Activated CD4-positive, alpha-beta T cell treated with anti-CD3 and anti-CD28 coated beads for 4 hours (primary cell): ENCODE results near the gene TCL1A.

Experiments
- DNase-seq, 2 donors: peaks; one replicate each; pipeline ENCODE4 v3.0.0-alpha.2; 2020

Gene TCL1A

DNA sequence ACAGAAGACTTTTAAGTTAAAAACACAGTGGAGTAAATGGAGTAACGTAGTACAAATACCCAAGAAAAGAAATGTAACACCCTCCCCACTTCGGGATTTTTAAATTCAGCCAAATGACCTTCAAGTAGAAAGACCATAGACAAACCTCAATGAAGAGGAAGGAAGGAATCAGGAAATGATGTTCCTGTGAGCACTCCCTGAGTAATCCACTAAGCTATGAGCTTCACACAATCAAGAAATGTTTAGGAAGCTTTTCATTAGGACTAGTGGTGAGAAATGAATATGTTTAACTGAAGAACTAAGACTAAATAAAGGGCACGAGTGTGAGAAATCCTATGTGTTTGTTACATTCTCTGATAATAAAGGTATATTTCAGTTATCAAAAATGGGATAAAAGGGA is 10.1 kb downstream of the TCL1A start:
- no peak for DNase-seq

DNA sequence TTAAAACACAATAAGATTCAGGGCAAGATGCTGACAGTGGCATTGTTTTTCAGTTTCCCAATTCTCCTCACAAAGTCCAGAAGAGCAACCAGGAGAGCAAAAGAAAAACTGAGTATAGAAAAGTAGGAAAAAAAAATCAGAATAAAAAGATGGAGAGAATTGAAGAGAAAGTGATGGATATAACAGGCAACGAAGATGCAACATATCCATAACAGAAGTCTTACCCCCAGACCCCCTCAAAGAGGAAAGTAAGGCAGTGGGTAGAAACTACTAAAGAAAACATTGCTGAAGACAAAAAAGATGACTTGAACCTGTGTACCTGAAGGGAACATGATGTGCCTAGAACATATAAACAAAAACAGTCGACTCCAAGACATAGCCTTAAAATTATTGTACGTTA is 10.6 kb downstream of the TCL1A start:
- DNase-seq: no peak

- no peak for DNase-seq
These were observed 12.1 kb downstream of the TCL1A start for GRCh38 chr14:95701846-95702221.

DNA sequence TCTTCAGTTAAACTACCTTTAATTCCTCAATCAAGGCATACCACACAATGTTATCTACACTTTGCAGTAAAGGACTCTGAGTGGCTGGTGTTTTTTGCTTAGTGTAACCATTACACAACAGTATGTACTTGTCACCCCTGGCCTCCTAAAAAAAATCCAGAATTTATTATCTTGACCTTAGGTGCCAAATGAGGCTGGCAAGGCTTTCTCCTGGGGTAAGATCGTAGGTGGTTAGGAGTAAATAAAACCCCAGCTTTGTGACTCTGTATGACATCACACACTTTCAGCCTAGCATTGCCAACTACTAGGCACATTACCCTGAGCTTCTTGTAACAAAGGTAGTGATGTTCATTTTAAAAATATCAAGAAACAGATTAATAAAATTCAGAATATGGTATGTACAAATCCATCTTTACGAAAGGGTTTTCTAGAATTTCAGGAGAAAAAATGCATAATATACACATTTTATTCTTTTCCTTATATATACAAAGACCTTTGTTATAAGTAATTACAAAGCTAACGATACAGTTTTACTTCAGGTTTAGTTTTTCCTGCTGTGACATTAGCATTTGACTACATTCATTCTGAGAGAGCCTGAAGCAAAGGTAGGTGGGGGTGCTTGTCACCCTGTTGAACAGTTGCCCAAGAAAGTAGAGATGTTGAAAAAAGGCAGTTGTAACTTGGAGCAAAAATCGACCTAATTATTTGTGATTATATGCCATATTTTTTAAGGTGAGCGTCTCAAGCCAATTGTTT is 13.5 kb downstream of the TCL1A start:
- DNase-seq: no peak

DNA sequence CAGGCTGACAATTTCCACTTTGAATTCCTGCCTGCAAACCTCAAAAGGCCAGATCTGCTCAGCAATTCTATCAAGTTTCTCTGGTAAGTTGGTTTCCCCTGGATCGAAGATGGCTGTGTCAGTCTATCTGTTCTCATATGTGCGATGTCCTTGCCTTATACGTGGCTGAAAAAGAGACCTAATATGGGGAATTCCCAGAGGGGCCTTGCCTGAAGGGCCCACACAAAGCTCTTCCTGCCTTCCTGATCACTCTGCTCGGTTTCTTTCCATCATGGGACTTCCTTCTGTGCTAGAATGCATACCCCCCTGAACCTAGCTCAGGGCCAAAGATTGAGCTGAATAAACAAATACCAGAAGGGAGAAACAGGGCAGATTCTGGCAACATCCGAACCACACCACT is 14.5 kb downstream of the TCL1A start:
- no peak for DNase-seq

DNA sequence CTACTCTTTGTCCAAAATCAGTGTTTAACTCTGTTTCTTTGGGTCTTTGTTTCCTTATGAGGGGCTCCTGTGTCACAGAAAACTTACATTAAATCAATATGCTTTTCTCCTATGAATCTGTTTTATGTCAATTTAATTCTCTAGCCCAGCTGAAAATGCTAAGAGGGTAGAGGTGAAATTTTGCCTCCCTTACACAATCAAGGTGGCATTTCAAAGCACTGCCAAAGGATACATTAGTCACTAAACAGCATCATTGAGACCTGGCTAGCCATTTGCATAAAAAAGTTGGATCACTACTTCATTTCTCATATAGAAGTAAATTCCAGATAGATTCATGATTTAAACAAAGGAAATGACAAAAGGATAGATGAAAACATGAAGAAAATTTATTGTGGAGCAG is 15.6 kb downstream of the TCL1A start:
- DNase-seq: no peak

DNA sequence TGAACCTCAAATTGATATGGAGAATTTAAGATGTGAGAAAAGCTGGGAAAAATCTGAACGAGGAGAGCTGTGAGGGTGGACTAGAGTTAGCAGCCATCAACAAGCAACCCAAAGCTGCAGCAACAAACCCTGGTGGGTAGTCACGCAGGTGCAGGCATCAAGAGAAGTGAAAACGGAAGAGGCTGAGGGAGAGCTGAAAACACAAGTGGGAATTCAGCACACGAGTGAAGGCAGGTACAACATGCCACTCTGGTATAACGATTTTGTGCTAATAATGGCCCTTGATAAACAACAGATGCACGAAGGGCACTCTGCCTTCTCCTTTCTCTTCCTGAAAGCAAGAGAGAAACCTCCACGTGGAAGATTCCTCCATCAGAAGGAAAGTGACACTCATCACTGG is 16.2 kb downstream of the TCL1A start:
- DNase-seq: no peak

DNA sequence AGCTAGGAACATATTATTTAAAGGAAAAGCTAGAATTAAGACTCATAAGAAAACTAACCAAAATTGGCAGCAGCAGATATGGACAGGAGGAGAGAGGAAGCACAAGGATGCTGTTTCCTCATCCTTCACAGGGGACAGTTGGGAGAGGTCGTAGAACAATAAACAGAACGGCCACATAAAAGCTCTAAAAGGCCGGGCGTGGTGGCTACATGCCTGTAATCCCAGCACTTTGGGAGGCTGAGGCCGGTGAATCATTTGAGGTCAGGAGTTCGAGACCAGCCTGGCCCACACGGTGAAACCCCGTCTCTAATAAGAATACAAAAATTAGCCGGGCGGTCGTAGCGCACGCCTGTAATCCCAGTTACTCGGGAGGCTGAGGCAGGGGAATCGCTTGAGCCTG is 17.2 kb downstream of the TCL1A start:
- DNase-seq: no peak

GRCh38 chr14:95695913-95696312 is 18.0 kb downstream of the TCL1A start:
- no peak for DNase-seq

GRCh38 chr14:95695051-95695450 is 18.9 kb downstream of the TCL1A start:
- no peak for DNase-seq

DNA sequence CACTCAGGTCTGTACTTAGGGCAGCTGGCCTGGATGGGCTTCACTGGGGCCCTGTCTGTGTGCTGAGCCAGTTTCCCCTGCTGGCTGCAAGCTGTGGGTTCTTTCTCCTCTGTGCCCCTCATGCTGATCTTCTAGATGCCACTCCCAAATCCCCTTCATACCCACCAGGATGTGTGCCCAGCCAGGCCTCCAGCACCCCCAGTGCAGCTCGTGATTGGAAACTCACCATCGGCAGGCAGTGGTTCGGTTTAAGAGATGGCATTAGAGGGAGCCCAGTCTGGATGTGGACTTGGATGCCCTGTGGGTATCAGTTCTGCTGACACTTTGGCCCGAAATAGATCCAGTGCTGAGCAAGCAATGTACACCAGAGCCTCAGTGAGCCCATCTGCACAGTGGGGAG is 21.8 kb downstream of the TCL1A start:
- DNase-seq: no peak

DNA sequence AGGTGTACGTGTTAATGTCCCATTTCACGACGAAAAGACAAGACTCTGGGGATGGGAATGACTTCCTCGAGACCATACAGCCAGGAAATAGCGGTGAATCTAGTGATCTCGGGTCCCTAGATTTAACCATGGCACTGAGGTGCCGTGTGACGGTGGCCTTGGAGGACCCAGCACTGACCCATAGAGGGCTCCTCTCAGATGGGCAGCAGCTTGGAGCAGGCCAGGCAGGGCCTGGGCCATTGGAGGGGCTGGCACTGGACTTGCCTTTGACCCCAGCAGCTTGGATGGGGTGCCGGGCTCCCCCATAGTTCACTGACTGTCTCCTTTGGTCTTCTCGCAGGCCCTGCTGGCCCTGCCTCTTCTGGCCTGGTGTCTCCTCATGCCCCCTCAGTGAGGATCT is 22.3 kb downstream of the TCL1A start:
- no peak for DNase-seq

DNA sequence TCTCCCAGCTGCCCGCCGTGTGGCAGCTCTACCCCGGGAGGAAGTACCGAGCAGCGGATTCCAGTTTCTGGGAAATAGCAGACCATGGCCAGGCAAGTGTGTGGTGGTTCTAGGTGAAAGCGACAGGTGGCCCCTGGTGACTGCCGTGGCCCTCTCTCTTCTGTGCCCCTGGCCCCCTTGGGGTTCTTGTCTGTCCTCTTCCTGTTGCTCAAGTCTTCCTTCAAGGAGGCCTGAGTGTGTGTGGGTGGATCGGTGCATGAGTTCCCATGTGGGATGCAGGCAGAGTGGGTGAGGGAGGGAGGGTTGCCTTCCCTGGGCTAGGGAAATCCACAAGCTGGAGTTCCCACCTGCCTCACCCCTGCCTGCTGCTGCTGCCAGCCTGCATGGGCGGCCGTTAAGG is 23.1 kb downstream of the TCL1A start:
- no peak for DNase-seq

DNA sequence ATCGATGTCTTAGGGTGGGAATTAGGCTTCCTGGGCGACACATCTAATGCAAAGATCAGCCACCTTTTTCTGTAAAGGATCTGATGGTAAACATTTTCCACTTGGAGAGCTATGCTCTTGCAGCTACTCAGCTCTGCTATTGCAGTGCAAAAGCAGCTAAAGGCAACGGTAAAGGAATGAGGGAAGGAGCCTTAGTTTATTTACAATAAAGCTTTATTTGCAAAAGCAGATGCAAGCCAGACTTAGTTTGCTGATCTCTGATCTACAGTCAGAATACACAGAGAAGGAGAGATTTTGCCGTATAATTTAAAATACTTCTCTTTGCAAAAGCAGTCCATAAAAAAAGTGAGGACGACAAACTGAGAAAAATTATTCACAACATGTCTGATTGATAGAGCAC is 24.5 kb downstream of the TCL1A start:
- DNase-seq: no peak

GRCh38 chr14:95686935-95687334 is 27.0 kb downstream of the TCL1A start:
- no peak for DNase-seq

DNA sequence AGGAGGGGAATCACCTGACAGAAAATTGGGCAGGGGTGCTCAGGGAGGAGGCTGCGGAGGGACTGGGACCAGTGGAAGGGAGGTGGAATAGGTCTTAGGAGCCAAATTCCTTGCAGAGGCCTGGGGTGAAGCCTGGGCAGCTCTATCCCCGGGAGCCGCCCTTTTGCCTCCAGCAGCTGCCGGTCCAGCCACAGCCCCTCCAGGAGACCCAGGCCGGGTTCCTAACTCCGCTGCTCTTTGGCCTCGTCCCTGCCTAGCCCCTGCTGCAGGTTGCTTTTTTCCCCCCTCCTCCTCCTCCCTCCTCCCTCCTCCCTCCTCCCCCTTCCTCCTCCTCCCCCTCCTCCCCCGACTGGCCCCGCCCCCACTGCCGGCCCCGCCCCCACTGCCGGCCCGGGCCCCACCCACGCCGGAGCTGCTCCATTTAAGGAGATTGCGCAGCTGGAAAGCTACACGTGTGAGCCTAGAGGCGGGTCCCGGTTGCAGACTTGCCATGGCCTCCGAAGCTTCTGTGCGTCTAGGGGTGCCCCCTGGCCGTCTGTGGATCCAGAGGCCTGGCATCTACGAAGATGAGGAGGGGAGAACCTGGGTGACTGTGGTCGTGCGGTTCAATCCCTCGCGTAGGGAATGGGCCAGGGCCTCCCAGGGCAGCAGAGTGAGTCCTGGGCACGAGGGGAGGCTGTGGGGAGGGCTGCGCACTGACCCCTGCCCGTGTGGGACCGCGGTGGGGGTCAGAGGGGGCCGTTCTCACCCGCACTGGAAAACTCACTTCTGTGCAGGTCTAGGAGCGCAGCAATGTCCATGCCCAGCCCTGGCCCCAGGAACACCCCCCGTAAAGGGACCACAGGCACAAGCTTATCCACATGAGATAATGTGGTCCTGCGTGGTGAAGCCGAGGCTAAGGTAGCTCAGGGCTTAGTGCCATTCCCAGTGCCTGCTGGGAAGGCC is 27.7 kb downstream of the TCL1A start, which contains the start of gene TCL1B:
Gene TCL1B, plus strand, starts transcription at position 449 of the 945 bp plus-strand sequence. Its CDS starts 42 bp downstream, at position 491.
- no peak for DNase-seq

GRCh38 chr14:95683793-95684192 is 30.1 kb downstream of the TCL1A start:
- peak in 1 of 2 donors; percentile 10 for DNase-seq

DNA sequence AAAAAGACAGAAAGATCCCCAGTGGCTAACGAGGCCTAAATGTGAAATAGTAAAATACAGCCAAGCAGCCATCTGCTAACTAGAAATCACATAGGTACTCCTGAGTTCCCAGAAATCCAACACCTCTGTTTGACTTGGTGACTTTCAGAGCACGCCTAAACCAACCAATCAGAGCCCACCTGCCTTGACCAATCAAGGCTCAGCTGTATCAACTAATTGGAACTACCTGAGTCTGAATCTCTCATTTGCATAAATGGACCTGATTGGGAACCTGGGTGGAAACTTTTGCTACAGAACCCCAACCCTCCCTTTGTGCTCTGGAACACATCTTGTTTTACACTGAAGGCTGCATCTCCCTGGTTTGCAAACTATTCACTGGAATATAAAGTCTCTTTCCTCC is 32.8 kb downstream of the TCL1A start:
- DNase-seq: no peak

- DNase-seq: no peak
These were observed 33.8 kb downstream of the TCL1A start for GRCh38 chr14:95679998-95680735.

- no peak for DNase-seq
These were observed 34.6 kb downstream of the TCL1A start for GRCh38 chr14:95679148-95679815.

DNA sequence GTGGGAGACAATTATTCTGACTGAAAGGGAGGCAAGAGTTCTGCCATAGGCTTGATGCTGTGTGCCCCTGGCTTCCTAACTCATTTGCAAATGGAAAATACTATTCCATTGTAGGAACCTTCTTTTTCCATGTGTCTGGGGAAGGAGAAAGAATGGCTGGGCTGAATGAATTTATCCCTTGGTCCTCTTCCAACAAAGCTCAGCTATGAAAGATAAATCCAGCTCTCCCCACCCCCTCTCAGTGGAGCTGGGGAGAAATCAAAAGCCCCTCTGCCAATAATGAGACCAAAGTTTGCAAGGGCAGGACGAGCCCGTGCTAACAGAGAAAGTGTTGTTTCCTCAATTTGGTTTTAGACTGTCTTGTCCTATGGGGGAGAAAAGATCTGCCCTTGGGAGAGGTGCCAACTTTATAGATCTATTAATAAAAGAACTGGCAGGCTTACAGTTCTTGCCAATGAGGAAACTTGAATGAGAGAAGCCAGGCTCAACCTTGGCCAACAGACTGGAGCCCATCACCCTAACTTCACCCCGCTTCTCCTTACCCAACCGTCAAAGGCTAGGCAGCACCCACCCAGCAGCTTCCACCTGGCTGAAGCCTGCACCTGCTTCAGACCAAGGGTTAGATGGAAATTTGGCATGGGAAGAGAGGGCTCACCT is 36.6 kb downstream of the TCL1A start:
- DNase-seq: no peak

DNA sequence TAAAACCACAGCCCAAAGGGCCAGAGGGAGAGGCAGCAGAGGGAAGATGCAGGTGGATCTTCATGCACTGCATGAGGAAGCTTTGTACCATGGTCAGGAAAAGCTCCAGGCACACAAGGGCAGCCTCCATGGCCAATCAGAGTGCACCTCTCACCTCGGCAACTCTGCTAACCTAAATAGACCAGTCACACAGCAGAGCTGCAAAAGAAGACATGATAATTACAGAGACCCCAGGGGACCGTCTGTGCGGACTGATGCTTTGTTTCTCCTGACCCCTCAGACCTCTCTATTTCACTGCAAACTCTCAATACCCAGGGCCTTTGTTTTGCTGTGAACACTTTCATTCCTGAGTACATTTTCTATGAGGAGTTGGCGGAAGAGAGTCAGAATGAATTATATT is 38.4 kb downstream of the TCL1A start:
- DNase-seq: no peak
